ENCODE data around the gene JAG2. TPM values are rescaled to one million over a fixed set of nuclear protein-coding genes. Genes with fewer than 3 reads are reported as not detected.

Gene JAG2
- polyA plus RNA-seq, 1 experiment: 0.22 TPM

DNA sequence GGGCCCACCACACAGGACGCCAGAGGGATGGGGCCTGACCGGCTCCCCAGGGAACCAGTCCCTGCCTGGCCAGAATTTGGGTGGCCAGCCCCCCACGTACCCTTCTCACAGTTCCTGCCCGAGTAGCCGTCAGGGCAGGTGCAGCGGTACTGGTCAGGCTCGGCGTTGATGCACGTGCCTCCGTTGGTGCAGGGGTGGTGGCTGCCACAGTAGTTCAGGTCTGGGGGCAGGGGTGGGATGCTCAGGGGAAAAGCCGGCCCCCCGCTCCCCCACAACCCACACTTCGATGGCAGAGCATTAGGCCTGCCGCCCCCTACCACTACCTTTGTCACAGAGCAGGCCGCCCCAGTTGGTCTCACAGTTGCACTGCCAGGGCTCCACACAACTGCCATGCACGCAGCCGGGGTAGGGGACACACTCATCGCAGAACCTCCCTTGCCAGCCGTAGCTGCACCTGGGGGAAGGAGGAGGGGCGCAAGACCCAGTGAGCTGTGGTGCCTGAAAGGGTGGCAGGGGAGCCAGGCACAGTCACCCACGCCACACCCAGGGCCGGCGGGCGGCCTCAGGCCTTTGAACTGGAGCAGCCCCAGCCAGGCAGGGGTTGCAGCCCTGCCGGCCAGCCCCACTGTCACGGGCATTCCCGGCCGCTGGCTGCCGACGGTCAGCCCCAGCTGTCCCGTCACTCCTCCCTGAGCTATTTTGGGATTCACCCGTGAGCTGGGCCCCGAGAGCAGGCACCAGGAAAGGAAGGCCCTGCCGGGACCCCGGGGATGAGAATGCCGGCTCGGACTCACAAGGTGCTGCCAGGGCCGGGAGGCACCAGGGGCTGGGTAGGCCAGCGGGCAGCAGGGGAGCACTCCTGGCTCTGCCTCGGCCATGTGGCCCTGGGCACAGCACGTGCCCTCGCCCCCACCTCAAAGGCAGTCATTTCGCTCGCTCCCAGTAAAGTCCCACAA is 16.5 kb downstream of the JAG2 start:
- DNase-seq (ENCODE audit: low read depth, low spot score): no peak
- TF ChIP-seq, protein P1, sequence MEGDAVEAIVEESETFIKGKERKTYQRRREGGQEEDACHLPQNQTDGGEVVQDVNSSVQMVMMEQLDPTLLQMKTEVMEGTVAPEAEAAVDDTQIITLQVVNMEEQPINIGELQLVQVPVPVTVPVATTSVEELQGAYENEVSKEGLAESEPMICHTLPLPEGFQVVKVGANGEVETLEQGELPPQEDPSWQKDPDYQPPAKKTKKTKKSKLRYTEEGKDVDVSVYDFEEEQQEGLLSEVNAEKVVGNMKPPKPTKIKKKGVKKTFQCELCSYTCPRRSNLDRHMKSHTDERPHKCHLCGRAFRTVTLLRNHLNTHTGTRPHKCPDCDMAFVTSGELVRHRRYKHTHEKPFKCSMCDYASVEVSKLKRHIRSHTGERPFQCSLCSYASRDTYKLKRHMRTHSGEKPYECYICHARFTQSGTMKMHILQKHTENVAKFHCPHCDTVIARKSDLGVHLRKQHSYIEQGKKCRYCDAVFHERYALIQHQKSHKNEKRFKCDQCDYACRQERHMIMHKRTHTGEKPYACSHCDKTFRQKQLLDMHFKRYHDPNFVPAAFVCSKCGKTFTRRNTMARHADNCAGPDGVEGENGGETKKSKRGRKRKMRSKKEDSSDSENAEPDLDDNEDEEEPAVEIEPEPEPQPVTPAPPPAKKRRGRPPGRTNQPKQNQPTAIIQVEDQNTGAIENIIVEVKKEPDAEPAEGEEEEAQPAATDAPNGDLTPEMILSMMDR (IDR thresholded peaks at IDR 0.05; ENCODE audit: low read depth, low read length): no peak
- H3K4me3 ChIP-seq (ENCODE audit: low read depth, low read length): no peak overlapping the region
- ChIA-PET CTCF (interaction anchor here (0.9 kb wide), 1 partner anchor 55 kb away, joined by 3 read pairs; no protein-coding TSS in a partner anchor), POLR2A (no interaction called here)
- peaks cover 6% of the 10 kb centered on the region for H3K27me3 ChIP-seq (ENCODE audit: control insufficient read depth, insufficient read depth, low read length)
- H3K9me3 ChIP-seq (ENCODE audit: control insufficient read depth, insufficient read depth, low read length): no peaks in the 10 kb centered on the region; the same call in 1 of the 2 replicates
- no peak overlapping the region for H3K27ac ChIP-seq (ENCODE audit: low read depth, low read length)

DNA sequence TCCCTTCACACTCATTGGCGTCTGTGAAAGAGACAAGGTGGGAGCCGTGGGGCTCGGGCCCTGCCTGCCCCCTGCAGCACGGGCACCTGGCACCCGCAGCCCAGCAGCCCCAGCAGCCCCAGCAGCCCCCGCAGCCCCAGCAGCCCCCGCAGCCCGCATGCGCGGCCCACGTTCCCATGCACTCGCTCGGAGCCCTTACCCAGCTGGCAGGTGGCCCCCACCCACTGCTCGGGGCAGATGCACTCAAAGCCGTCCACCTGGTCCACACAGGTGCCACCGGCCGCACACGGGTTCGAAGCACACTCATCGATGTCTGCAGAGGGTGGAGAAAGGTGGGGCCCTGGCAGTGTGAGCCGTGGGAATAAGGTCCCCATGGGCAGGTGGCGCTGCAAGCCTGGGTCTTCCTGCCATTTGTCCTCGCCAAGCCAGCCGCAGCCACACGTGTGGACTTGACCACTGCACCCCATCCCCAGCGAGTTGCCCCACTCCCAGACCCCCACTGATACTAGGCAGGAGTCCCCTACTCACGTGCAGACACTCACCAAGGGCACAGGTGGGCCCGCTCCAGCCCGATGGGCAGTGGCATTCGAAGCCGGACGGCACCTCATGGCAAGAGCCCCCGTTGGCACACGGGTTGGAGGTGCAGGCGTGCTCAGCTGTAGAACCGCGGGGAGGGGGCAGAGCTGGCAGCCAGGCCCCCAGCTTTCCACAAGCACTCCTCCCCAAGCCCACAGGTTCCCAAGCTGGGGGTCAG is 17.3 kb downstream of the JAG2 start:
- ChIA-PET CTCF (no interaction called here), POLR2A (no interaction called here)
- Histone ChIP-seq H3K4me3 (ENCODE audit: low read depth, low read length) (no peak overlapping the region), H3K9me3 (ENCODE audit: control insufficient read depth, insufficient read depth, low read length) (no peaks in the 10 kb centered on the region; the same call in 1 of the 2 replicates), H3K27ac (ENCODE audit: low read depth, low read length) (no peak overlapping the region), H3K27me3 (ENCODE audit: control insufficient read depth, insufficient read depth, low read length) (peaks cover under 1% of the 10 kb centered on the region)
- TF ChIP-seq, protein P1 (IDR thresholded peaks at IDR 0.05; ENCODE audit: low read depth, low read length): no peak
- no peak for DNase-seq (ENCODE audit: low read depth, low spot score)

DNA sequence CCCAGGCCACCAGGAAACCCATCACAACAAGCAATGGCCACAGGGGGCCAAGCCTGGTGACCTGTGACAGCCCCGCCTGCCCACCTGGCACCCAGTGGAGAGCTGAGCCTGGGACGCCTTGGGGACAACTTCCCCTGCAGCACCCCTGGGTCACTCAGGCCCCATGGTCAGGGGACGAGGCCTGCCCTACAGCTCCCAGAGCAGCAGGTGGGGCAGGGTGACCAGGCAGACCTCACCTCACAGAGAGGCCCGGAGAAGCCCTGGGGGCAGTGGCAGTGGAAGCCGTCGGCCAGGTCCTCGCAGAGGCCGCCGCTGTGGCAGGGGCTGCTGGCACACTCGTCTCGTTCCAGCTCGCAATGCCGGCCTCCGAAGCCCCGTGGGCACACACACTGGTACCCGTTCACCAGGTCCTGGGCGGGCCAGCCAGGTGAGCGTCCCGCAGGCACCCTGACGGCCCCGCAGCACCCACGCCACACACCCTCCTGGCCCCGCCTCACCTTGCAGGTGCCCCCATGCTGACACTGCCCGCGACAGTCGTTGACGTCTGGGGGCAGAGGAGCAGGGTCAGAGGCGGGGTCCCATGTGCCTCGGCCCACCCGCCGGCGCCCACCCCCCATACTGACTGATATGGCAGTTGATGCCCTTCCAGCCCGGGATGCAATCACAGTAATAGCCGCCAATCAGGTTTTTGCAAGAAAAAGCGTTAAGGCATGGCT is 18.1 kb downstream of the JAG2 start:
- H3K27me3 ChIP-seq (ENCODE audit: control insufficient read depth, insufficient read depth, low read length): no peaks in the 10 kb centered on the region
- POLR2A ChIA-PET: no interaction called here
- H3K27ac ChIP-seq (ENCODE audit: low read depth, low read length): no peak overlapping the region
- no peak for DNase-seq (ENCODE audit: low read depth, low spot score)
- TF ChIP-seq, protein P1 (IDR thresholded peaks at IDR 0.05; ENCODE audit: low read depth, low read length): no peak
- H3K9me3 ChIP-seq (ENCODE audit: control insufficient read depth, insufficient read depth, low read length): no peaks in the 10 kb centered on the region; the same call in 1 of the 2 replicates
- H3K4me3 ChIP-seq (ENCODE audit: low read depth, low read length): no peak overlapping the region
- CTCF ChIA-PET: no interaction called here

DNA sequence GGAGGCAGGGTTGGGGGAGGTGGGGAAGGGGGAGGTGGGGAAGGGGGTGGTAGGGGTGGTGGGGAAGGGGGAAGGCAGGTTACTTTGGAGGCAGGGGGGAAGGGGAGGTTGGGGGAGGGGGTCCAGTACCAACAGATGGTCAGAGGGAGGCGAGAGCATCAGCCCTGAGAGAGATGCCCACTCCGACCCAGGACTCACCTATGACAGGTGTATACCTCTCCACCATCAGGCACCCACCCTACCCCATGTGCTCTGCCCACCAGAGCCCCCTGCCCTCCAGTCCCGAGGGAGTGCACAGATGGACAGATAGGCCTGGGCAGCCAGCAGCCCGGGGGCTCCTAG is 18.6 kb downstream of the JAG2 start:
- Histone ChIP-seq H3K27me3 (ENCODE audit: control insufficient read depth, insufficient read depth, low read length) (no peaks in the 10 kb centered on the region), H3K4me3 (ENCODE audit: low read depth, low read length) (no peak overlapping the region), H3K27ac (ENCODE audit: low read depth, low read length) (no peak overlapping the region), H3K9me3 (ENCODE audit: control insufficient read depth, insufficient read depth, low read length) (no peaks in the 10 kb centered on the region; the same call in 1 of the 2 replicates)
- DNase-seq (ENCODE audit: low read depth, low spot score): no peak
- TF ChIP-seq, protein P1 (IDR thresholded peaks at IDR 0.05; ENCODE audit: low read depth, low read length): no peak
- ChIA-PET CTCF (no interaction called here), POLR2A (no interaction called here)
